Activated T-cell treated with anti-CD3 and anti-CD28 coated beads, Interleukin-2, amount 50 U/mL, for 48 hours (primary cell): Measurements from ENCODE around the gene HSF4.
A peak's percentile ranks its signal among the peaks of the same experiment; 100 is the strongest.

Experiments
- DNase-seq, 2 experiments: peaks; one replicate each; pipeline ENCODE4 v3.0.0-alpha.2; 2020

The HSF4 gene

GRCh38 chr16:67169011-67169451, 4.5 kb downstream of the HSF4 start:
- DNase-seq: no peak

- peak; percentile 64 to 66 for DNase-seq
These were observed 5.2 kb downstream of the HSF4 start for GRCh38 chr16:67169642-67170167.

- DNase-seq: peak; percentile 71 to 80
These were observed 5.8 kb downstream of the HSF4 start, which contains the start of gene NOL3 for GRCh38 chr16:67170168-67170948. TSS of gene NOL3 (plus strand) at chr16:67170538.

GRCh38 chr16:67170949-67171649, 6.6 kb downstream of the HSF4 start:
- no peak for DNase-seq

GRCh38 chr16:67173323-67173722, 8.8 kb downstream of the HSF4 start:
- DNase-seq: no peak

GRCh38 chr16:67173808-67174705, 9.5 kb downstream of the HSF4 start:
- peak; percentile 74 to 78 for DNase-seq

GRCh38 chr16:67174706-67175231, 10.2 kb downstream of the HSF4 start:
- no peak for DNase-seq

GRCh38 chr16:67176662-67177061, 12.1 kb downstream of the HSF4 start:
- DNase-seq: no peak

GRCh38 chr16:67177743-67178699, 13.5 kb downstream of the HSF4 start:
- peak; percentile 53 to 69 for DNase-seq

- no peak for DNase-seq
These were observed 15.0 kb downstream of the HSF4 start for GRCh38 chr16:67179421-67180080.

- DNase-seq: no peak
These were observed 15.6 kb downstream of the HSF4 start for GRCh38 chr16:67180166-67180565.

GRCh38 chr16:67181346-67181745, 16.8 kb downstream of the HSF4 start:
- DNase-seq: no peak

GRCh38 chr16:67182288-67182687, 17.7 kb downstream of the HSF4 start:
- no peak for DNase-seq

- DNase-seq: no peak
These were observed 18.7 kb downstream of the HSF4 start for GRCh38 chr16:67183284-67183626.

GRCh38 chr16:67183627-67184452, 19.3 kb downstream of the HSF4 start, which contains the start of gene MATCAP1:
TSS of gene MATCAP1 (minus strand) at chr16:67183963. CDS start at chr16:67180610, 3,353 bp downstream.
- DNase-seq: peak; percentile 95 to 96

- DNase-seq: no peak
These were observed 20.0 kb downstream of the HSF4 start for GRCh38 chr16:67184453-67184994.

GRCh38 chr16:67184995-67185650, 20.6 kb downstream of the HSF4 start:
- DNase-seq: peak; percentile 92 to 93

- DNase-seq: no peak
These were observed 21.1 kb downstream of the HSF4 start for GRCh38 chr16:67185651-67186134.

- no peak for DNase-seq
These were observed 22.0 kb downstream of the HSF4 start for GRCh38 chr16:67186550-67186950.
